BJ (cell line): ENCODE data around the gene ADSS1. TPM values are rescaled to one million over a fixed set of nuclear protein-coding genes. Genes with fewer than 3 reads are reported as not detected.
A peak's percentile ranks its signal among the peaks of the same experiment; 100 is the strongest.
"Not testable (repeated sequence)": the region's sequence is repeated elsewhere in the genome, so short reads cannot be mapped to it uniquely, and the experiment has no call there.

Experiments
- CTCF ChIA-PET: fragments of 350-600 bp; formaldehyde crosslinking; extraction: SDS; loops from one replicate; lab custom pipeline; 2021; ENCODE audit warnings: antibody characterized with exemption, inconsistent platforms; lab: Yijun Ruan, JAX
- POLR2A ChIA-PET: fragments of 300-600 bp; sonication (Branson Sonifier 250); formaldehyde crosslinking; extraction: SDS; loops from one replicate; lab custom pipeline; 2021; ENCODE audit warnings: antibody characterized with exemption; lab: Charles Lee
- DNase-seq: peaks from one replicate; pipeline ENCODE4 v3.0.0-alpha.2; 2011; ENCODE audit warnings: low read depth
- H3K27me3 ChIP-seq: 2 replicates; pipeline ENCODE4 v1.6.0; 2011; ENCODE audit warnings: low read length; ENCODE audit not compliant: control insufficient read depth, insufficient read depth
- H3K36me3 ChIP-seq: 2 replicates; pipeline ENCODE4 v1.5.1; 2011; ENCODE audit warnings: low read length; ENCODE audit not compliant: control insufficient read depth, insufficient read depth
- H3K4me3 ChIP-seq: 2 replicates; pipeline ENCODE4 v1.5.1; 2011; ENCODE audit warnings: low read depth, mild to moderate bottlenecking, control low read depth, low read length
- CTCF ChIP-seq: IDR thresholded peaks from 2 replicates; pipeline ENCODE4 v1.5.1; 2011; ENCODE audit warnings: low read depth, mild to moderate bottlenecking, control low read depth, inconsistent platforms, low read length, moderate library complexity; ENCODE audit not compliant: insufficient read depth
- polyA plus RNA-seq: library from polyadenylated mRNA; depleted of rRNA; stranded (reverse); fragments of >200 nt; gene quantifications from 2 replicates; pipeline ENCODE4 v1.2.3, GENCODE V29; 2011

Gene ADSS1
- polyA plus RNA-seq, 1 experiment, result 4.5 TPM

GRCh38 chr14:104750056-104750752 lies 26.2 kb downstream of the ADSS1 start:
- POLR2A ChIA-PET, result no interaction called here
- H3K27me3 ChIP-seq, result no peaks in the 10 kb centered on the region
- H3K4me3 ChIP-seq, result no peak overlapping the region
- TF ChIP-seq CTCF, result no peak
- CTCF ChIA-PET, result interaction anchor here (1.3 to 7.5 kb wide), 5 partner anchors 8 to 25 kb away, joined by 3 to 49 read pairs (median 8); partner anchors contain the start of gene ADSS1
- no peaks in the 10 kb centered on the region for H3K36me3 ChIP-seq
- DNase-seq, result peak; percentile 32

- H3K4me3 ChIP-seq, DNase-seq, POLR2A ChIA-PET, H3K27me3 ChIP-seq, H3K36me3 ChIP-seq: not testable (repeated sequence)
- CTCF ChIA-PET, result interaction anchor here (1.3 to 7.5 kb wide), 5 partner anchors 8 to 25 kb away, joined by 3 to 49 read pairs (median 8); partner anchors contain the start of gene ADSS1
Observed at GRCh38 chr14:104750753-104751057, 26.7 kb downstream of the ADSS1 start.

GRCh38 chr14:104751539-104752422 lies 27.8 kb downstream of the ADSS1 start:
- Histone ChIP-seq H3K4me3 (peak overlapping the region; percentile 97), H3K27me3 (no peaks in the 10 kb centered on the region), H3K36me3 (peaks cover 8% of the 10 kb centered on the region)
- TF ChIP-seq CTCF, result no peak
- DNase-seq, result no peak
- ChIA-PET CTCF (interaction anchor here (0.6 to 7.5 kb wide), 11 partner anchors 13 to 145 kb away, joined by 3 to 49 read pairs (median 5); partner anchors contain the start of gene ADSS1), POLR2A (no interaction called here)

- H3K36me3 ChIP-seq, result peaks cover 8% of the 10 kb centered on the region
- no peak for DNase-seq
- no peak for TF ChIP-seq CTCF
- H3K4me3 ChIP-seq, result peak overlapping the region; percentile 97
- ChIA-PET POLR2A (no interaction called here), CTCF (interaction anchor here (0.6 to 4.4 kb wide), 9 partner anchors 13 to 145 kb away, joined by 3 to 43 read pairs (median 3); no protein-coding TSS in a partner anchor)
- no peaks in the 10 kb centered on the region for H3K27me3 ChIP-seq
Observed at GRCh38 chr14:104752423-104752734, 28.4 kb downstream of the ADSS1 start.

- DNase-seq, result peak; percentile 94
- Histone ChIP-seq H3K36me3 (peaks cover 13% of the 10 kb centered on the region), H3K4me3 (peak within 1 kb of the TSS; percentile 97), H3K27me3 (no peaks in the 10 kb centered on the region)
- TF ChIP-seq CTCF, result no peak
- CTCF ChIA-PET, result interaction anchor here (0.6 to 4.4 kb wide), 10 partner anchors 14 to 144 kb away, joined by 3 to 43 read pairs (median 3); no protein-coding TSS in a partner anchor
- POLR2A ChIA-PET, result no interaction called here
Observed at GRCh38 chr14:104752735-104753527, 28.9 kb downstream of the ADSS1 start, which contains the start of gene SIVA1. TSS of gene SIVA1 (plus strand) at chr14:104753147. CDS start at chr14:104753202, 55 bp downstream.
